AG04450 (cell line): ENCODE data around the gene C1orf159. TPM values are rescaled to one million over a fixed set of nuclear protein-coding genes. Genes with fewer than 3 reads are reported as not detected.
A peak's percentile ranks its signal among the peaks of the same experiment; 100 is the strongest.

Source experiments
- CTCF ChIA-PET: fragments of 300-600, 350-600 bp; formaldehyde crosslinking; extraction: SDS; loops from one replicate; lab custom pipeline; 2022; ENCODE audit warnings: antibody characterized with exemption, inconsistent platforms; lab: Charles Lee
- POLR2A ChIA-PET: fragments of 350-600 bp; formaldehyde crosslinking; extraction: SDS; loops from one replicate; lab custom pipeline; 2021; ENCODE audit warnings: antibody characterized with exemption, inconsistent platforms; lab: Yijun Ruan, JAX
- DNase-seq: peaks from one replicate; pipeline ENCODE4 v3.0.0-alpha.2; 2011; ENCODE audit warnings: low read depth, low spot score
- H3K27ac ChIP-seq: one replicate; pipeline ENCODE4 v1.5.1; 2012; ENCODE audit warnings: low read depth, low read length, control low read depth
- H3K27me3 ChIP-seq: one replicate; pipeline ENCODE4 v1.6.0; 2012; ENCODE audit warnings: low read length; ENCODE audit not compliant: control insufficient read depth, insufficient read depth
- H3K4me3 ChIP-seq: 2 replicates; pipeline ENCODE4 v1.5.1; 2011; ENCODE audit warnings: mild to moderate bottlenecking, low read depth, low read length, control low read depth
- H3K9me3 ChIP-seq: 2 replicates; pipeline ENCODE4 v1.5.1; 2012; ENCODE audit warnings: low read length; ENCODE audit not compliant: control insufficient read depth, insufficient read depth
- polyA plus RNA-seq: library from polyadenylated mRNA; depleted of rRNA; stranded (reverse); fragments of >200 nt; gene quantifications from 2 replicates; pipeline ENCODE4 v1.2.3, GENCODE V29; 2011; rRNA removed
- TF ChIP-seq, protein P1 (sequence below): IDR thresholded peaks from 2 replicates; pipeline ENCODE4 v1.5.1; 2011; ENCODE audit warnings: low read depth, low read length, control low read depth, inconsistent platforms

C1orf159 gene
- polyA plus RNA-seq, 1 experiment, result 2.3 TPM

GRCh38 chr1:1033731-1034438, 82.0 kb downstream of the C1orf159 start:
- H3K27ac ChIP-seq, result no peak overlapping the region
- no peak for DNase-seq
- CTCF ChIA-PET, result interaction anchor here (0.6 kb wide), 1 partner anchor 647 kb away, joined by 3 read pairs; no protein-coding TSS in a partner anchor
- TF ChIP-seq, protein P1, sequence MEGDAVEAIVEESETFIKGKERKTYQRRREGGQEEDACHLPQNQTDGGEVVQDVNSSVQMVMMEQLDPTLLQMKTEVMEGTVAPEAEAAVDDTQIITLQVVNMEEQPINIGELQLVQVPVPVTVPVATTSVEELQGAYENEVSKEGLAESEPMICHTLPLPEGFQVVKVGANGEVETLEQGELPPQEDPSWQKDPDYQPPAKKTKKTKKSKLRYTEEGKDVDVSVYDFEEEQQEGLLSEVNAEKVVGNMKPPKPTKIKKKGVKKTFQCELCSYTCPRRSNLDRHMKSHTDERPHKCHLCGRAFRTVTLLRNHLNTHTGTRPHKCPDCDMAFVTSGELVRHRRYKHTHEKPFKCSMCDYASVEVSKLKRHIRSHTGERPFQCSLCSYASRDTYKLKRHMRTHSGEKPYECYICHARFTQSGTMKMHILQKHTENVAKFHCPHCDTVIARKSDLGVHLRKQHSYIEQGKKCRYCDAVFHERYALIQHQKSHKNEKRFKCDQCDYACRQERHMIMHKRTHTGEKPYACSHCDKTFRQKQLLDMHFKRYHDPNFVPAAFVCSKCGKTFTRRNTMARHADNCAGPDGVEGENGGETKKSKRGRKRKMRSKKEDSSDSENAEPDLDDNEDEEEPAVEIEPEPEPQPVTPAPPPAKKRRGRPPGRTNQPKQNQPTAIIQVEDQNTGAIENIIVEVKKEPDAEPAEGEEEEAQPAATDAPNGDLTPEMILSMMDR, result no peak
- POLR2A ChIA-PET, result no interaction called here
- no peaks in the 10 kb centered on the region for H3K27me3 ChIP-seq
- H3K4me3 ChIP-seq, result no peak overlapping the region
- H3K9me3 ChIP-seq, result no peaks in the 10 kb centered on the region; the same call in 1 of the 2 replicates

- CTCF ChIA-PET, result no interaction called here
Measured at GRCh38 chr1:1033009-1033587, 82.8 kb downstream of the C1orf159 start.

DNA sequence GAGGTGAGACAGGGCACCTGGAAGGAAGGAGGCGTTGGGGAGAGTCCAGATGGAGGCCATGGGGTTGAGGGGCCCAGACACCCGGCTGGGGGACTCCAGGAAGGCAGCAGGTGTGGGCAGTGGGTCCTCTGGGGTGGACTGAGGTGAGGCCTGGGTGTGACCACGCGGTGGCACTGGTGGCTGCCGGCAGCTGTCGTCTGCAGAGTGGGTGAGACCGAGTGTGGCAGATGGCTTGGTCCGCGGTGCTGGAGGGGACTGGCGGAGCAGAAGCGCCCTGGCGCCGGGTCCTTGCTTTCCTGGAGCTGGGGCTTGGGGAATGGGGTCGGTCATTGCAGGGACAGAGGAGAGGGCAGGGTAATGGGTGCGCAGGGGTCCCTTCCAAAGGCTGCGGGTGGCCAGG, 83.5 kb downstream of the C1orf159 start:
- CTCF ChIA-PET, result interaction anchor here (0.8 to 1.3 kb wide), 2 partner anchors 32 to 291 kb away, joined by 3 read pairs; no protein-coding TSS in a partner anchor
- Histone ChIP-seq H3K9me3 (no peaks in the 10 kb centered on the region; the same call in 1 of the 2 replicates), H3K4me3 (no peak overlapping the region), H3K27ac (no peak overlapping the region), H3K27me3 (no peaks in the 10 kb centered on the region)
- no peak for DNase-seq
- TF ChIP-seq, protein P1, result no peak
- POLR2A ChIA-PET, result interaction anchor here (1.4 kb wide), 1 partner anchor 13 kb away, joined by 5 read pairs; no protein-coding TSS in a partner anchor

More at GRCh38 chr1:1033009-1033587, 82.8 kb downstream of the C1orf159 start:
- TF ChIP-seq, protein P1, result peak; percentile 65
- Histone ChIP-seq H3K27me3 (no peaks in the 10 kb centered on the region), H3K9me3 (no peaks in the 10 kb centered on the region; the same call in 1 of the 2 replicates), H3K27ac (no peak overlapping the region), H3K4me3 (peak overlapping the region; percentile 25; the same call in 1 of the 2 replicates)
- peak; percentile 24 for DNase-seq
- POLR2A ChIA-PET, result interaction anchor here (1.4 kb wide), 1 partner anchor 14 kb away, joined by 5 read pairs; no protein-coding TSS in a partner anchor

Other genes with a start within 250 kb of the C1orf159 start
- gene SAMD11, start 192.2 kb downstream of the C1orf159 start, polyA plus RNA-seq, result 1.6 and 2.1 TPM in 2 replicates
- 36.1 and 41.7 TPM in 2 replicates for gene NOC2L, start 156.8 kb downstream of the C1orf159 start, polyA plus RNA-seq
- gene KLHL17, start 155.5 kb downstream of the C1orf159 start, polyA plus RNA-seq, result 5.5 and 9.7 TPM in 2 replicates
- gene PLEKHN1, start 149.6 kb downstream of the C1orf159 start, polyA plus RNA-seq, result 0.06 and 0.15 TPM in 2 replicates
- gene PERM1, start 134.0 kb downstream of the C1orf159 start, polyA plus RNA-seq, result not detected in 2 replicates
- 0.68 and 0.76 TPM in 2 replicates for gene HES4, start 116.0 kb downstream of the C1orf159 start, polyA plus RNA-seq
- 22.4 and 36.0 TPM in 2 replicates for gene ISG15, start 102.6 kb downstream of the C1orf159 start, polyA plus RNA-seq
- gene AGRN, start 96.0 kb downstream of the C1orf159 start, polyA plus RNA-seq, result 28.3 and 37.4 TPM in 2 replicates
- not detected in 2 replicates for gene RNF223, start 41.8 kb downstream of the C1orf159 start, polyA plus RNA-seq
- not detected in 2 replicates for gene TTLL10, start 57.8 kb upstream of the C1orf159 start, polyA plus RNA-seq
- 1.0 and 2.1 TPM in 2 replicates for gene TNFRSF18, start 90.5 kb upstream of the C1orf159 start, polyA plus RNA-seq
- gene TNFRSF4, start 98.1 kb upstream of the C1orf159 start, polyA plus RNA-seq, result 0.07 and 0.24 TPM in 2 replicates
- 109 and 115 TPM in 2 replicates for gene SDF4, start 115.9 kb upstream of the C1orf159 start, polyA plus RNA-seq
- gene B3GALT6, start 116.1 kb upstream of the C1orf159 start, polyA plus RNA-seq, result 15.2 and 15.7 TPM in 2 replicates
- 0.21 and 0.51 TPM in 2 replicates for gene C1QTNF12, start 130.6 kb upstream of the C1orf159 start, polyA plus RNA-seq
- gene UBE2J2, start 157.8 kb upstream of the C1orf159 start, polyA plus RNA-seq, result 31.1 and 31.4 TPM in 2 replicates
- gene SCNN1D, start 164.3 kb upstream of the C1orf159 start, polyA plus RNA-seq, result 1.5 and 1.8 TPM in 2 replicates
- gene ACAP3, start 191.8 kb upstream of the C1orf159 start, polyA plus RNA-seq, result 17.5 and 24.8 TPM in 2 replicates
- gene PUSL1, start 192.5 kb upstream of the C1orf159 start, polyA plus RNA-seq, result 9.6 and 15.6 TPM in 2 replicates
- 52.8 and 69.5 TPM in 2 replicates for gene INTS11, start 208.6 kb upstream of the C1orf159 start, polyA plus RNA-seq
- 7.1 and 9.5 TPM in 2 replicates for gene CPTP, start 208.7 kb upstream of the C1orf159 start, polyA plus RNA-seq
- 0.10 and 0.11 TPM in 2 replicates for gene TAS1R3, start 215.2 kb upstream of the C1orf159 start, polyA plus RNA-seq
- 8.9 and 13.6 TPM in 2 replicates for gene DVL1, start 233.3 kb upstream of the C1orf159 start, polyA plus RNA-seq
- gene MXRA8, start 242.5 kb upstream of the C1orf159 start, polyA plus RNA-seq, result 186 and 275 TPM in 2 replicates